ACC112 (cell line): ENCODE data around the gene DDX23.

Experiments
- H2AFZ ChIP-seq: fragments of 200-600 bp; sonication (generic); one replicate; pipeline ENCODE4 v1.6.0; 2017; ENCODE audit warnings: antibody characterized with exemption, low read length; ENCODE audit not compliant: unreplicated experiment
- H3K27ac ChIP-seq: fragments of 200-600 bp; sonication (generic); 2 replicates; pipeline ENCODE4 v1.5.1; 2014; ENCODE audit warnings: low read depth, mild to moderate bottlenecking, antibody characterized with exemption, low read length, moderate library complexity
- H3K27me3 ChIP-seq: fragments of 200-600 bp; sonication (generic); 2 replicates; pipeline ENCODE4 v1.6.1; 2014; ENCODE audit warnings: mild to moderate bottlenecking, antibody characterized with exemption, low read length, moderate library complexity, mixed read lengths; ENCODE audit not compliant: insufficient read depth
- H3K36me3 ChIP-seq: fragments of 200-600 bp; sonication (generic); 2 replicates; pipeline ENCODE4 v1.6.1; 2016; ENCODE audit warnings: mild to moderate bottlenecking, antibody characterized with exemption, low read length, moderate library complexity, mixed read lengths; ENCODE audit not compliant: insufficient read depth
- H3K4me1 ChIP-seq: fragments of 200-600 bp; sonication (generic); one replicate; pipeline ENCODE4 v1.6.1; 2016; ENCODE audit warnings: low read length, mixed read lengths; ENCODE audit not compliant: insufficient read depth, unreplicated experiment, control insufficient read depth
- H3K4me3 ChIP-seq: fragments of 200-600 bp; sonication (generic); 2 replicates; pipeline ENCODE4 v1.5.1; 2014; ENCODE audit warnings: mild to moderate bottlenecking, low read depth, low read length
- H3K79me2 ChIP-seq: fragments of 200-600 bp; sonication (generic); one replicate; pipeline ENCODE4 v1.6.0; 2016; ENCODE audit warnings: low read length; ENCODE audit not compliant: control insufficient read depth, unreplicated experiment, insufficient read depth

The DDX23 gene

DNA sequence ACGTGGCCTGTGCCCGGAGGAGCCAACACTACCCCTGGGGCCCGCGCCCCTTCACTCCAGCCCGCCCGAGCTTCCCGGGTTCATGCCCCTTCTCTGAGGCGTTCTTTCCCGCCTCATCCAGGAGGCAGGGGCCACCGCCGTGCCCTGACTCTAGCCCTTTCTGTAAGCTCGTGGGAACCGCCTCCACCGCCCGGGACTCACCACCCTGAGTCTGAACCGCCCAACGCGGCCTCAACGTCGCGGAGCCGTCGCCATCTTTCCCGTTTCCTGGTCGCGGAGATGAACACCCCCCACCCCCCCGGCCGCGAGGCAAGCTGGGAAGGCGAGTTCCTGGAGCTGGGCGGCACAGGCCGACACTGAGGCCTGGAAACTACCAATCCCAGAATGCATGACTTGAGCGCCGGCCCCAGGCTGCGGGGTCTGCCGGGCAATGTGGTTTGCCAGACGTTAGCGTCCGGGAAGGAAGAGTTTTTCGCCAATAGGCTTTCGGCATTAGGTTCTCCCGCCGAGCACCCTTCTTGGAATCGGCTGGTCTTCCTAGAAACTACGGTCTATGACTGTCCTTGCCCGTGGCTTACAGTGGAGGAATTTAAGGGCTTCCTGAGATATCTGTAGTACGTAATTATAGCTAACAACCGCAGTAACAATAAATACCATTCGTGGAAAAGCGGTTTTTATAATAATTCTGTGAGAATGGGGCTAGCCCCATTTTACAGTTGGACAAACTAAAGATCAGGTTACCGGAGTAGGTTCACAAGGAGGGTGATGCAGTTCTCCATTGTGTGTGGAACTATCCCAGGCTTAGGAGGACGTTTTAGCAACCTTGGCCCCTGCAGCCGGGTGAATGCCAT, at the start of gene DDX23:
TSS of gene DDX23 (minus strand) at position 281 of the 851 bp plus-strand sequence. CDS start 6,381 bp downstream, outside the sequence.
- Histone ChIP-seq H3K36me3 (no peaks in the 10 kb centered on the region), H3K27ac (peak within 1 kb of the TSS; percentile 66), H3K4me1 (peaks cover 17% of the 10 kb centered on the region), H3K27me3 (no peaks in the 10 kb centered on the region), H3K79me2 (peaks cover 50% of the 10 kb centered on the region), H3K4me3 (peak within 1 kb of the TSS; percentile 100), H2AFZ (peak within 1 kb of the TSS; percentile 99)

DNA sequence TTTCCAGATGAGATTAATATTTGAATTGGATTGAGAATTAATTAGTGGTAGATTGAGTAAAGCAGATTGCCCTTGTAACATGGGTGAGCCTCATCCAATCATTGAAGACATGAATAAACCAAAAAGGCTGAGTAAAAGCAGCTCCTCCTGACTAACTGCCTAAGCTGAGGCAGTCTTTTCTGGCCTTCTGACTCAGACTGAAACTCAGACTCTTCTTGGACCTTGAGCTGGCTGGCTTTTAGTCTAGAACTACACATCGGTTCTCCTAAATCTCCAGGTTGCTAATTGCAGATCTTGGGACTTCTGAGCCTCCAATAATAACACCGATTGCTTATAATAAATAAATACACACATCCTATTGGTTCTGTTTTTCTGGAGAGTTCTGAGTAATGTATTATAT, 49.3 kb upstream of the DDX23 start:
- Histone ChIP-seq H3K27me3 (0 out of 2 replicates have a peak, but pooled peaks cover 5% of the 10 kb centered on the region), H3K79me2 (no peaks in the 10 kb centered on the region), H2AFZ (no peak overlapping the region), H3K4me3 (no peak overlapping the region), H3K36me3 (no peaks in the 10 kb centered on the region), H3K27ac (no peak overlapping the region), H3K4me1 (peaks cover 4% of the 10 kb centered on the region)

DNA sequence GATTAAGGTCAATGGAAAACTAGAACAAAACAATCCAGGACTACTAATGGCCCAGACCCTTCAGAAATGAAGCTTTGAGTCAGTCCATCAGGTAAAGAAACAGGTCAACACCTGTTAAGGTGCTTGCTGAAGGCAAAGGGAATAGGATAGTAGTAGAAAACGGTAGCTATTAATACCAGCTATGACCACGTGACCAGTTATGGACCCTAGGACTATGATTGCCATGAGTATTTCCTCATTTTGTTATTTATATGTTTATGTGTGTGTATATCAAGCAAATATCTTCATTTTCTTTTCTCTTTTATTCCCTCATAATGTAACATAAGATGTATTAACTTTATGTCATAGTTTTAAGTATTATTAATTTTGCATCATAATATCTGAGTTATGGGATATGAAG, 47.7 kb upstream of the DDX23 start:
- H3K4me3 ChIP-seq = no peak overlapping the region
- peaks cover 4% of the 10 kb centered on the region for H3K4me1 ChIP-seq
- no peaks in the 10 kb centered on the region for H3K36me3 ChIP-seq
- H3K27ac ChIP-seq = no peak overlapping the region
- 0 out of 2 replicates have a peak, but pooled peaks cover 5% of the 10 kb centered on the region for H3K27me3 ChIP-seq
- no peaks in the 10 kb centered on the region for H3K79me2 ChIP-seq
- H2AFZ ChIP-seq = no peak overlapping the region

DNA sequence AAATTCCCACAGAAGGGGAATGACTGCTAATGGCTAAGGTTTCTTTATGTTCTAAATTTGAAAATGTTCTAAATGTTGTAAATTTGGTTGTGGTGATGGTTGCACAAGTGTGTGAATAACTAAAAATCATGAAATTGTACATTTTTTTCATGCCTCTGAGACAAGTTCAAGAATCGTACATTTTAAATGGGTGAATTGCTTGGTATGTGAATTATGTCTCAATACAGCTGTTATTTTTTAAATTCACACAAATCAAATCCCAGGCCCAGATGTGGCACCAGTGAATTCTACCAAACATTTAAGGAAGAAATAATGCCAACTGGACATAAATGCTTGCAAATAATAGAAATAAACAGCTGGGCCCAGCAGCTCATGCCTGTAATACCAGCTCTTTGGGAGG, 42.3 kb upstream of the DDX23 start:
- no peaks in the 10 kb centered on the region for H3K79me2 ChIP-seq
- H2AFZ ChIP-seq = no peak overlapping the region
- H3K27ac ChIP-seq = no peak overlapping the region
- H3K4me1 ChIP-seq = no peaks in the 10 kb centered on the region
- peaks cover 6% of the 10 kb centered on the region; the same call in 1 of the 2 replicates for H3K27me3 ChIP-seq
- no peaks in the 10 kb centered on the region for H3K36me3 ChIP-seq
- H3K4me3 ChIP-seq = no peak overlapping the region

DNA sequence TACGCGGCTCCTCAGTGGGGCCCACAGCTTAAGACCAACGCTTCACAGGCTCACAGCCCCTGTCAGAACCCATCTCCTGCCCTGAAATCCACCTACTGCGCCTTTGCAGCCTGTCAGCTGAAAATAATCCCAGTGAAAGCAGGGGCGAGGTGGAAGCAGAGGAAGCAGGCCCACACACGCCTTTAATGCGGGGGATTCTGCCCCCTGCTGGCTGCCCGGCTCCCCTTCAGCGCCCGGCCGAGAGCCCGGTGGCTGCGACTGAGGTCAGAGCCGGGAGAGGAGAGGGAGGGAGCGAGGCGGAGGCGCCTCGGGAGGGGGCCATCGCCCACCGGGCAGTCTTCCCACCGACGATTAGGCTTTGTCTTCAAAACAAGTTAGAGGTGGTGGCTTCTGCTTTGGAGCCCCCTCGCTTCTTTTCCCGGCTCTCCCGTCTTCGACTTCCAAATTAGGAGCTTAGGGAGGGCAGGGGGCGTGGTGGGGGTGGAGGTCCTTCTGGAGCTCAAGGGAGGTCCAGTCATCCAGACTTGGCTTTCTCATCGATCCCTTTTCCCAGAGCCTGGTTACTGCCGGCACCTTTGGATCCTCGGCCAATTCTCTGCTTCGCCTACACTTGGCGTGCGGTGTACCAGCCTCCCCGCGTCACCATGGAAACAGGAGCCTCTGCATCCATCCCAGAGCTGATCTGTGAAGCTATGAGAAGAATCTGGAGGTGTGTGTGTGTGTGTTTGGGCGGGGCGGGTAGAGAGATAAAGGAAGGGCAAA, 38.9 kb upstream of the DDX23 start:
- H3K4me1 ChIP-seq = no peaks in the 10 kb centered on the region
- H2AFZ ChIP-seq = peak overlapping the region; percentile 86
- H3K4me3 ChIP-seq = peak overlapping the region; percentile 26; the same call in 1 of the 2 replicates
- no peak overlapping the region for H3K27ac ChIP-seq
- no peaks in the 10 kb centered on the region for H3K79me2 ChIP-seq
- peaks cover 6% of the 10 kb centered on the region; the same call in 1 of the 2 replicates for H3K27me3 ChIP-seq
- no peaks in the 10 kb centered on the region for H3K36me3 ChIP-seq

DNA sequence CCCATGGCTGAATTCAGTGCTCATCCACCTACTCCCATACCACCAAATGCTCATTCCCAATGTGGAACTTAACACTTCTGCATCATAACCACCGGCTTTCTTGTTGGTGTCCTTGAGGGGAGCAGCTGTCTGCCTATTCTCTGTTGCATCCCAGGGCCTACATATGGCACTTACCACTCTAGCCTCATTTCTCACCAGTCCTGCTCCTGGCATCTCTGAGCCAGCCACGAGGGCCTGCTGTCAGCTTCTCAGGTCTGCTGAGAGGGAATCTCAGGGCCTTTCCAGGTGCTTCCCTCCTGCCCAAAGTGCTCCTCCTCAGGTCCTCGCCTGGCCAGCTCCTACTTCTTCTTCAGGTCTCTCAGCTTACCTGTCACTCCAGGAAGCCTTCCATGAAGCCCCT, 37.7 kb upstream of the DDX23 start:
- no peaks in the 10 kb centered on the region for H3K79me2 ChIP-seq
- no peaks in the 10 kb centered on the region for H3K36me3 ChIP-seq
- H3K27ac ChIP-seq = no peak overlapping the region
- H3K27me3 ChIP-seq = peaks cover 6% of the 10 kb centered on the region; the same call in 1 of the 2 replicates
- no peaks in the 10 kb centered on the region for H3K4me1 ChIP-seq
- H3K4me3 ChIP-seq = no peak overlapping the region
- H2AFZ ChIP-seq = no peak overlapping the region

DNA sequence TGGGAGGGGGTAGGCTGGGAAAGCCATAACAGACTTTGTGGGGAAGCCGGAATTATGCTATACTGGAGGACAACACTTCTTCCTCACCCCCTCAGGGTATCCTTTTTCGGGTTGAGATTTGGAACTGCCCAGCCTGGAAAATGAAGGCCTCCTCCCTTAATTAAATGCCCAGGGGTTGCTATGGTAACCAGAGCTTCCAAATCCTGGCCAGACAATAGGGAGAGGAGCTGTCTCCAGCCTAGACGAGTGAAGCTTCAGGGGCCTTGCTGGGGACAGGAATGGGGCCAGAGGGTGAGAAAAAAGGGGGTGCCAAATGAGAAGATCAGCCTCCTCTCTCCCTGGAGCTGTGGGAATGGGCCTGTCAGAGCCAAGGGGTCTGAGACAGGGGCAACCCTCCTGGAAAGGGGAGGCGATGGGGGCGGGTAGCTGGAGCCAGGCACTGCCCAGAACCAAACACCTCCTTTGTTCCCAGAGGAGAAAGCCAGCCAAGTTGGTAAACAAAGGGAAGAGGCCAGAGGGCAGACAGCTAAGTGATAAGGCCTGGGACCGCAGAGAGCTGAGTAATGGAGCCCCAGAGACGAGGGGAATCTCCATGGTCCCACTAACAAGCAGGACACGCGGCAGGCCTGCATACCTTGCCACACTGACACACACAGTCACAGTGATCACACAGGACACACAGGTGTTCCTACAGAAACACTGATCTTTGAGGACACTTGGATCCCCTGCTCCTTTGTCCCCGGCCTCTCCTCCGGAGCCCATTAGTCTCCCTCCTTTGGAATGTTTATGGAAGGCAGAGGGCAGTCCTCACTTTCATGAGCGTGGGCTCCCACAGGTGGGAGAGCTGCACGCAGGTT, 31.6 kb upstream of the DDX23 start:
- no peak overlapping the region for H3K4me3 ChIP-seq
- peaks cover 4% of the 10 kb centered on the region for H3K4me1 ChIP-seq
- peaks cover 15% of the 10 kb centered on the region for H3K27me3 ChIP-seq
- H3K36me3 ChIP-seq = no peaks in the 10 kb centered on the region
- no peaks in the 10 kb centered on the region for H3K79me2 ChIP-seq
- no peak overlapping the region for H2AFZ ChIP-seq
- H3K27ac ChIP-seq = no peak overlapping the region

DNA sequence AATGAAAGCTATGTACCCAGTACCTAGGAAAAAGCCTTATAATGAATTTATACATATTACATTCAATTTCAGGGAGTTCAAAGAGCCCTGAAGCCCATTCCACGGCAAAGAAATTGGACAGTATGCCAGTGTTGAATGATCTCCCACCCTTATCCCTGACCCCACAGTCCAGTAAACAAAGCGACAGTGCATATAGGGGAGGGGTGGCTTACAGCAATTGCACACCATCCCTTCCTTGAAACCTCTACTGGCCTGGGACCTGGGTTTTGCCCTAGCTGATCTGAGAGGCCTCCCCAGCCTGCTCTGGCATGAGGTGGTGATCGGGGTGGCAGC, 31.0 kb upstream of the DDX23 start:
- Histone ChIP-seq H3K4me3 (no peak overlapping the region), H3K4me1 (peaks cover 4% of the 10 kb centered on the region), H3K27ac (no peak overlapping the region), H3K79me2 (no peaks in the 10 kb centered on the region), H3K36me3 (no peaks in the 10 kb centered on the region), H3K27me3 (peaks cover 15% of the 10 kb centered on the region), H2AFZ (no peak overlapping the region)

DNA sequence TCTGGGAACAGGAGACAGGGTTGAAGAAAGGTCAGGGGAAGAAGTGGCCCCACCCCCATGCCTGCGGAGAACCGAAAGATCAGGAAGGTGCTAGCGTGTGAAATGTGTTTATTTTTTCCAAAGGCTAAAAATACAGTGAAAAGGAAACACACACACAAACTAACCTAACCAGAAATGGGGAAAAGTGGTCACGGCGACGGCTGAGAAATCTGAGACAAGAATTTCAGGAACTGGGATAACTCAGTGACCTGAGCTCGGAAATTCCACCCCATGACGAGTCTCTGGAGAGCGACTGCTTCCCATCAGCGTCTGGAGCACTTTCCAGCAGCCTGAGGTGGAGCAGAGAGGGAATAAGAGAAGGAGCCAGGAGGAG, 30.3 kb upstream of the DDX23 start:
- Histone ChIP-seq H3K4me1 (peaks cover 4% of the 10 kb centered on the region), H3K4me3 (peak overlapping the region; percentile 7; the same call in 1 of the 2 replicates), H2AFZ (no peak overlapping the region), H3K27me3 (peaks cover 15% of the 10 kb centered on the region), H3K79me2 (no peaks in the 10 kb centered on the region), H3K27ac (no peak overlapping the region), H3K36me3 (no peaks in the 10 kb centered on the region)

DNA sequence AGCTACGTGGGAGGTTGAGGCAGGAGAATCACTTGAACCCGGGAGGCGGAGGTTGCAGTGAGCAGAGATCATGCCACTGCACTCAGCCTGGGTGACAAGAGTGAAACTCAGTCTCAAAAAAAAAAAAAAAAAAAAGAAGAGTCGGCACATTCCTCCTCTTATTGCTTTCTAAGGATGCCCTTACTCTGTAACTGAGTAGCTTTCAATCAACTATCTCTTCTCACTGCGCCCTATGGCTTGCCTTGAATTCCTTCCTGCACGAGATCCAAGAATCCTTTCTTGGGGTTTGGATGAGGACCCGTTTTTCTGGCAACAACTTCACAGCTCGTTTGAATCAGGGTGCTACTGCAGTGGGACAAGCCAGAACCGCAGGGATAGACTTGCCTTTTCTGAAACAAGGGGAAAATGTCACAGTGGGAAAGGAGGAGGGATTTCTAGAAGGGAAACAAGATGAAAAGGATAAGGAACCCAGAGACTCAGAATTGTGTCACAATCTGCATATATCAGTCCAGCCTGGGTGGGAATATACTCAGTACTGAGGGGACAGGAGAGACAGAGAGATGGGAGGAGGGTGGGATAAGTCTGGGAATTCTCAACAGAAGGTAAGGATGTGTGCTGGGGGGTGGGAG, 29.8 kb upstream of the DDX23 start:
- Histone ChIP-seq H3K27ac (no peak overlapping the region), H3K4me1 (peaks cover 4% of the 10 kb centered on the region), H3K36me3 (no peaks in the 10 kb centered on the region), H2AFZ (peak overlapping the region; percentile 86), H3K79me2 (no peaks in the 10 kb centered on the region), H3K27me3 (peaks cover 15% of the 10 kb centered on the region), H3K4me3 (peak overlapping the region; percentile 7; the same call in 1 of the 2 replicates)
